Osteocyte (in vitro differentiated cells): ENCODE results near the gene TRIM47. TPM values are rescaled to one million over a fixed set of nuclear protein-coding genes. Genes with fewer than 3 reads are reported as not detected.
A peak's percentile ranks its signal among the peaks of the same experiment; 100 is the strongest.

ENCODE experiments used
- DNase-seq: peaks from one replicate; pipeline ENCODE4 v3.0.0; 2021; ENCODE audit warnings: mixed read lengths; ENCODE audit not compliant: unreplicated experiment; ENCODE audit errors: extremely low spot score
- H3K27ac Mint-ChIP-seq: one replicate; pipeline ENCODE4 v1.8.0; 2021; ENCODE audit warnings: mild to moderate bottlenecking, mixed read lengths; ENCODE audit not compliant: unreplicated experiment
- H3K27me3 Mint-ChIP-seq: one replicate; pipeline ENCODE4 v1.8.0; 2021; ENCODE audit warnings: mixed read lengths; ENCODE audit not compliant: unreplicated experiment
- H3K36me3 Mint-ChIP-seq: one replicate; pipeline ENCODE4 v1.8.0; 2021; ENCODE audit warnings: mixed read lengths; ENCODE audit not compliant: unreplicated experiment
- H3K4me1 Mint-ChIP-seq: one replicate; pipeline ENCODE4 v1.8.0; 2021; ENCODE audit warnings: mixed read lengths; ENCODE audit not compliant: unreplicated experiment
- H3K4me3 Mint-ChIP-seq: one replicate; pipeline ENCODE4 v1.8.0; 2021; ENCODE audit warnings: mild to moderate bottlenecking, moderate library complexity, mixed read lengths; ENCODE audit not compliant: unreplicated experiment
- H3K9me3 Mint-ChIP-seq: one replicate; pipeline ENCODE4 v1.8.0; 2021; ENCODE audit warnings: mixed read lengths; ENCODE audit not compliant: unreplicated experiment
- CTCF ChIP-seq: fragments of 200-600 bp; sonication (generic); IDR thresholded peaks from 2 replicates; pipeline ENCODE4 v1.5.0; 2021; ENCODE audit warnings: antibody characterized with exemption, mild to moderate bottlenecking, moderate library complexity
- total RNA-seq: library from RNA; stranded (reverse); gene quantifications from 2 replicates; pipeline ENCODE4 v1.2.1, GENCODE V29; 2021

TRIM47 gene
- total RNA-seq, 1 donor from 2014 or later = 33.3 TPM

- Mint-ChIP-seq H3K36me3 (peaks cover 40% of the 10 kb centered on the region), H3K27ac (no peak overlapping the region), H3K4me1 (peaks cover 34% of the 10 kb centered on the region), H3K4me3 (no peak overlapping the region), H3K9me3 (no peaks in the 10 kb centered on the region), H3K27me3 (no peaks in the 10 kb centered on the region)
- TF ChIP-seq CTCF = peak; percentile 67
- DNase-seq = no peak
Observed at GRCh38 chr17:75848523-75849278, 29.7 kb downstream of the TRIM47 start.

DNA sequence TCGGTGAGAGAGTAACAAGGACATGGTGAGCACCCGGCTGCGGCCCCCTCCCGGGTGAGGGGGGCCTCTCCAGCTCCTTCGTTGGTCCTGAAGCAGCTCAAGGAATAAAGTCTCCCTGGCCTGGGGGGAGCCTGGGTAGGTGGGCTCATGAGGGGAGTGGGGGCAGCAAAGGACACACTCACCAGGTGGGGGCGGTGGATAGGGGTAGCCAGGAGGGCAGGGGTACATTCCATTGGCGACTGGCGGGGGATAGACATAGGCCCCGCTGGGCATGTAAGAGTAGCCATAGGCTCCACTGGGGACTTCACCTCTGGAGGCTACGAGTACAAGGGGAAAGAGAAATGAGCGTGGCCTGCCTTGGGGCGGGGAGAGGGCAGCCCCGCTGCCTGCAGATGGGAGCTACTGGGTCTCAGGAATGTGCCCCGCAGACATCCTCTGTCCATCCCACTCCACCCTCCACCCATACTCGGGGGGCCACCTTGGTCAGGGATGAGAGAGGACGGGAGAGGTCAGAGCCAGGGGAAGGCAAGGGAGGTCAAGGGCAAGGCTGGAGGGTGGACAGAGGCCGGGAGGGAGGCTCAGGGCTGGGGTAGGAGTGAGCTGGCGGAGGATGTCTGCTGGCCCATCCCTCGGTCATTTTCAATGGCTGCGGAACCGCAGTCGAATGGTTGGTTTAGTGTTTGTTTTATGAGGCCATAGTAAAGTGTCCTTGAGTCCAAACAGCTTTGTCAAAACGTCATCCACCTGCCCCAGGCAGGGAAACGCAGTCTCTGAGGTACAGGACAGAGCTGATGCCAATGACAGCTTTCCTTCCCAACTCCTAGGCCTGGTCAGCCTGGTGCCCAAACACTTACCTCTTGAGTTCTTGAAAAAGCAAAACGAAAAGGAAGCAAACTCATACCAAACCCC is 30.5 kb downstream of the TRIM47 start:
- peaks cover 27% of the 10 kb centered on the region for H3K4me1 Mint-ChIP-seq
- H3K4me3 Mint-ChIP-seq = no peak overlapping the region
- H3K27ac Mint-ChIP-seq = no peak overlapping the region
- peak; percentile 81 for DNase-seq
- no peaks in the 10 kb centered on the region for H3K9me3 Mint-ChIP-seq
- no peak for TF ChIP-seq CTCF
- no peaks in the 10 kb centered on the region for H3K27me3 Mint-ChIP-seq
- H3K36me3 Mint-ChIP-seq = peaks cover 40% of the 10 kb centered on the region

GRCh38 chr17:75846692-75847613 is 31.4 kb downstream of the TRIM47 start:
- H3K9me3 Mint-ChIP-seq = no peaks in the 10 kb centered on the region
- DNase-seq = peak; percentile 83
- H3K4me3 Mint-ChIP-seq = no peak overlapping the region
- no peaks in the 10 kb centered on the region for H3K27me3 Mint-ChIP-seq
- peak overlapping the region; percentile 85 for H3K27ac Mint-ChIP-seq
- H3K4me1 Mint-ChIP-seq = peaks cover 25% of the 10 kb centered on the region
- peaks cover 36% of the 10 kb centered on the region for H3K36me3 Mint-ChIP-seq
- no peak for TF ChIP-seq CTCF

DNA sequence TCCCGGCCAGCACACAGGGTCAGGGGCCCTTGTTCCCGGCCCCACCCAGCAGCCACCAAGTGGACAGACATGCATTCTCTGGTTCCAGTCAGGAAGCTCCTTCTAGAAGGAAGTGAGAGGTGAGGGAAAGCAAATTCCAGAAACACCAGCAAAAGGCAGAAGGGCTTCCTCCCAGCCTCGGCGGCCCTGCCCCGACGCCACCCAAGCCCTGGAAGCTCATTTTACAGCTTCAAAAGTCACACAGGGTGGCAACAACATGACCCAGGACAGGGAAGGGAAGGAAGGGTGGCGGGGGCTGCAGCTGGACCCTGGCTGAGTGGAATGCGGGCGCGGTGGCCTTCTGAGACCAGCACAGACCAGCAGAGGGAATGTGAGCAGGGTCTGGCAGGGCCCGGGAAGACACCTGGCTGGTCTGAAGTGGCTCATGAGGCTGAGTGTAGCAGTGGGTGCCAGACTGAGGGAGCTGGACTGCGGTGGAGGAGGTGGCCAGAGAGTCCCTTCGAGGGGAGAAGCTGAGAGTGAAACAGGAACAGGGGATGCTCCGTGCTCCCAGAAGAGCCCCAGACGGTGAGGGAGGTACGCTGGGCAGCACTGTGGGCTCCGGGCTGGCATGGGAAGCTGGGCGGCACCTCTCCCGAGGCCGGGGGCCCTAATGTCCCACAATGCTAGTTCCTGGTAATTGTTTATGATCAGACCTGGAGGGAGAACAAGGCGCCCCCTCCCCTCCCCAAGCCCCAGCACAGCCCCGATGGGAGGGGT is 32.3 kb downstream of the TRIM47 start:
- H3K9me3 Mint-ChIP-seq = no peaks in the 10 kb centered on the region
- peak overlapping the region; percentile 85 for H3K27ac Mint-ChIP-seq
- H3K4me3 Mint-ChIP-seq = no peak overlapping the region
- peaks cover 30% of the 10 kb centered on the region for H3K36me3 Mint-ChIP-seq
- H3K4me1 Mint-ChIP-seq = peaks cover 23% of the 10 kb centered on the region
- no peaks in the 10 kb centered on the region for H3K27me3 Mint-ChIP-seq
- TF ChIP-seq CTCF = no peak
- DNase-seq = peak; percentile 82
